ENCODE data around the gene ZNF20.
A peak's percentile ranks its signal among the peaks of the same experiment; 100 is the strongest.

ZNF20 gene

DNA sequence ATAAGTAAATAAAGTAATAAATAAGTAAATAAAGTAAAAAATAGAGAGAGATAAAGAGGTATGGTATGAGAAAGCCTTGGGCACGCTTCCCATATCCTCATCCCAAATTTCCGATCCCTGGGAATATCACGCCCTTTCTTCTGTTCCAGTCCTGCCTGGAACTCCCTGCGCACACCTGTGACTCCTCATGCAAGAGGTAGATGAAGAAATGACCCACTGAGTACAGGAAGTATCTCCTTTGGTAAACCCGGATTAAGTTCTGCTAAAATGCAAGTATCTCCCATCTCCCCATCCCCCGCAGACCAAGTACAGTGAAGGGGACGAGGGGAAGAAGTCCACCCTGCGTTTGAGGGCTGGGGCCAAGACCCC, 22.3 kb upstream of the ZNF20 start:
- DNase-seq (ENCODE audit: low read depth) = no peak
- H3K4me3 ChIP-seq (ENCODE audit: low read length) = peak overlapping the region; percentile 83
- TF ChIP-seq, protein P1, sequence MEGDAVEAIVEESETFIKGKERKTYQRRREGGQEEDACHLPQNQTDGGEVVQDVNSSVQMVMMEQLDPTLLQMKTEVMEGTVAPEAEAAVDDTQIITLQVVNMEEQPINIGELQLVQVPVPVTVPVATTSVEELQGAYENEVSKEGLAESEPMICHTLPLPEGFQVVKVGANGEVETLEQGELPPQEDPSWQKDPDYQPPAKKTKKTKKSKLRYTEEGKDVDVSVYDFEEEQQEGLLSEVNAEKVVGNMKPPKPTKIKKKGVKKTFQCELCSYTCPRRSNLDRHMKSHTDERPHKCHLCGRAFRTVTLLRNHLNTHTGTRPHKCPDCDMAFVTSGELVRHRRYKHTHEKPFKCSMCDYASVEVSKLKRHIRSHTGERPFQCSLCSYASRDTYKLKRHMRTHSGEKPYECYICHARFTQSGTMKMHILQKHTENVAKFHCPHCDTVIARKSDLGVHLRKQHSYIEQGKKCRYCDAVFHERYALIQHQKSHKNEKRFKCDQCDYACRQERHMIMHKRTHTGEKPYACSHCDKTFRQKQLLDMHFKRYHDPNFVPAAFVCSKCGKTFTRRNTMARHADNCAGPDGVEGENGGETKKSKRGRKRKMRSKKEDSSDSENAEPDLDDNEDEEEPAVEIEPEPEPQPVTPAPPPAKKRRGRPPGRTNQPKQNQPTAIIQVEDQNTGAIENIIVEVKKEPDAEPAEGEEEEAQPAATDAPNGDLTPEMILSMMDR (IDR thresholded peaks at IDR 0.05; ENCODE audit: insufficient read depth, low read depth, low read length, missing control alignments) = no peak

DNA sequence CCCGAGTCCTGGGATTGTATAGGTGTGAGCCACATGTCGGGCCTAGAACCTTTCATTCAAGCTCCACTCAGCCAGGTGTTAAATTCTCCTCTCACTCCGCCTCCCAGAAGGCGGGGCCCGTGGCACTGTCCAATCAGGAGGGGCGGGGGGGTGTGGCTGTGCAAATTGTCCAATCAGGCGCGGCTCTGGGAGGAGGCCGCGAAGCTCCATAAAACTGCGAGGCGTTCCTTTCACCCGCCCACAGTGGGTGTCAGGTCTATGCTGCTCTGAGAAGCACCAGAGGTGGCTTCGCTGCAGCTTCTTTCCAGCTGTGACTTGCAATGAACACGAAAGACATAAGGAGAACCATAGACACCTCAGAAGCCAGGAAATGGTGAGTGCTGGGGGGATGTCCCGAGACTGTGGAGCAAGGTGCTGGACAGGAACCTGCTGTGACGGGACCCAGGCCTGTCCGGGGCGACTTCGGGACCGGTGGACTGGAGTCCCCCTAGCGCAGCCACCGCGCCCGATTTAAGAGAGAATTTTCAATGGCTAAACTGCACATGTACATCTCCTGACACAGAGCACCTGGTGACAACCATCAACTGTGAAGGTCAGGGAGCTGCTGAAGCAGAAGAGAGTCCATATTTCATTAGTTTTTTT, 19.7 kb upstream of the ZNF20 start:
- no peak for DNase-seq (ENCODE audit: low read depth)
- TF ChIP-seq, protein P1 (IDR thresholded peaks at IDR 0.05; ENCODE audit: insufficient read depth, low read depth, low read length, missing control alignments) = no peak
- H3K4me3 ChIP-seq (ENCODE audit: low read length) = no peak overlapping the region

DNA sequence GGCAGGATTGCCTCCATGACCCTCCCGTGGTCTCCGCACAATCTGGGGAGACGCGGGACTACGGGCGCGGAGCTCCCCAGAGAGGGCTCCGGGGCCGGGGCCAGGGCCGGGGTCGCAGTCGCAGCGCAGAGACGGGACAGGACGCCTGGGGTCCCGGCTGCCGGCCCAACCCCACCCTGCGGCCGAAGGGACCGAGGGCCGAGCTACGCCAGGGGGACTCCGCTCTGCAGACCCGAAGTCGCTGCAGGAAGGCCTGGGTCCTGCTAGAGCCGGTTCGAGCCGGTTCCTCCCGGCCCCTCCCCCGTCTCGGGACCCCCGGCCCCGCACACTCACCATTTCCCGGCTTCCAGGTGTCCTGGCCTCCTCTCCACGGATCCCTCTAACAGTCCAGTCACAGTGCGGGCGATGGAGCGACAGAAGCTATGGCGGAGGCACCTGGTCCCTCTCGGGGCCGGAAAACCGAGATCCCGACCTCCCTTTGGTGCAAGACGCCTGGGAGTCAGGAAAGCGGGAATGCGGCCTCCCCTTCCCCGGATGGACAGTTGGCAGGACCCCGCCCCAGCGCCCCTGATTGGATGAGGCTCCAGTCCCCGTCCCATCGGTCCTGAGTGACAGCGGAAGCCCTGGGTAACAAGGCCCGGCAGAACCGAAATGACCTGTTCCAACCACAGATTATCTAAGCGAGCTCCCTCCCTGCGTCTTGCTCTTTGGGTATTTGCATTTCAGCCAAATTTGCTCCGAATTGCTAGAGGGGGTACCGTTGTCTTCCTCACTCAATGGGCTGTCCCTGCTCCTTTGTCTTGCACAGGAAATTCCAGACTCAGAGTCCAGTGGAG, 16.3 kb upstream of the ZNF20 start, which contains the start of gene ZNF625:
Gene ZNF625 (minus strand): TSS at position 512 of the 836 bp plus-strand sequence. CDS start 176 bp downstream, at position 336.
- peak; percentile 88 for DNase-seq (ENCODE audit: low read depth)
- TF ChIP-seq, protein P1 (IDR thresholded peaks at IDR 0.05; ENCODE audit: insufficient read depth, low read depth, low read length, missing control alignments) = no peak
- peak within 1 kb of the TSS; percentile 79 for H3K4me3 ChIP-seq (ENCODE audit: low read length)

DNA sequence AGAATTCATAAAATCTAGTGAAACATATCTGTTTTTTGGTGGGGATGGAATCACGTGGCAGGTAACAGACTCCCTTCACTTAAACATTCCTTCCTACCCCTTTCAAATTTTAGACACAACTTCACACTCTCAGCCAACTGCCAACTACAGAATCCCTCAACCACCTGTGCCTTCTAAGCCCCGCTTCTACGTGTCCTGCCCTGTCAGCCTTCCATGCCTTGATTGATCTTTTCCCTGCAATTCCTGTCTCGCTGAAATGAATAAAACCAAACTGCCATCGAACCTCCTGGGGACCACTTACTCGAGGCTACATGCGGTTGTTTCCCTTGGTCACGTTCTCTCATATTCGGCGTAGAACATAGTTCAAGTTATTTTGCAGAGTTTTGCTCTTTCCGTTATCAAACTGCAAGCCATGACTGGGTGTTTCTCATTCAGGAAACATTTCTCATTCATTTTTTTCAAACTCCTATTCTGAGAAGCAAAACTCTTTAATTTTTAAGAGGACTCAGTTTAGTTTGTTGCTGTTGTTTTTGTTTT, 15.2 kb upstream of the ZNF20 start:
- TF ChIP-seq, protein P1 (IDR thresholded peaks at IDR 0.05; ENCODE audit: insufficient read depth, low read depth, low read length, missing control alignments) = no peak
- DNase-seq (ENCODE audit: low read depth) = no peak
- H3K4me3 ChIP-seq (ENCODE audit: low read length) = peak overlapping the region; percentile 79

DNA sequence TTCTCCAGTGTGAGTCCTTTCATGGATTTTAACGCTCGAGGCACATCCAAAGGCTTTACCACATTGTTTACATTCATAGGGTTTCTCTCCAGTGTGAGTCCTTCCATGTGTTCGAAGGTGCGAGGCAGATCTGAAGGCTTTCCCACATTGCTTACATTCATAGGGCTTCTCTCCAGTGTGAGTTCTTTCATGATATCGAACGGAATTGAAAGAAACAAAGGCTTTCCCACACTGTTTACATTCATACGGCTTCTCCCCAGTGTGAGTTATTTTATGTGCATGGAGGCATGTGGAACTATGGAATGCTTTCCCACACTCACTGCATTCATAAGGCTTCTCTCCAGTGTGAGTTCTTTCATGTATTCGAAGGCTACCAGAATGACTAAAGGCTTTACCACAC, 5.2 kb upstream of the ZNF20 start:
- no peak overlapping the region for H3K4me3 ChIP-seq (ENCODE audit: low read length)
- TF ChIP-seq, protein P1 (IDR thresholded peaks at IDR 0.05; ENCODE audit: insufficient read depth, low read depth, low read length, missing control alignments) = no peak
- no peak for DNase-seq (ENCODE audit: low read depth)

DNA sequence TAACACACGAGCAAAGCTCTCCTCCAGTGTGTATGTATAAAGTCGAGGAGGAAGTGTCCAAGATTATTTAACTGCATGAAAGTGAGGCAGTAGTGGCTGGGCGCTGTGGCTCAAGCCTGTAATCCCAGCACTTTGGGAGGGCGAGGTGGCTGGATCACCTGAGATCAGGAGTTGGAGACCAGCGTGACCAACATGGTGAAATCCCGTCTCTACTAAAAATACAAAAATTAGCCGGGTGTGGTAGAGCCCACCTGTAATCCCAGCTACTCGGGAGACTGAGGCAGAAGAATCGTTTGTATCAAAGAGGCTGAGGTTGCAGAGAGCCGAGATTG, 1.2 kb upstream of the ZNF20 start:
- TF ChIP-seq, protein P1 (IDR thresholded peaks at IDR 0.05; ENCODE audit: insufficient read depth, low read depth, low read length, missing control alignments) = no peak
- no peak overlapping the region for H3K4me3 ChIP-seq (ENCODE audit: low read length)
- no peak for DNase-seq (ENCODE audit: low read depth)
